KMS-11 (cell line): Measurements from ENCODE around the gene ABAT.

Source experiments
- H2AFZ ChIP-seq: fragments of 200-600 bp; sonication (generic); 2 replicates; pipeline ENCODE4 v1.6.1; 2016; ENCODE audit warnings: antibody characterized with exemption, mixed run types, low read depth
- H3K27ac ChIP-seq: fragments of 200-600 bp; sonication (generic); 2 replicates; pipeline ENCODE4 v1.6.1; 2016; ENCODE audit warnings: mild to moderate bottlenecking, mixed run types
- H3K27me3 ChIP-seq: fragments of 200-600 bp; sonication (generic); 2 replicates; pipeline ENCODE4 v1.6.1; 2017; ENCODE audit warnings: mild to moderate bottlenecking, low read depth, mixed run types, moderate library complexity; ENCODE audit not compliant: insufficient read depth
- H3K36me3 ChIP-seq: fragments of 200-600 bp; sonication (generic); 2 replicates; pipeline ENCODE4 v1.6.1; 2017; ENCODE audit warnings: mild to moderate bottlenecking, mixed run types; ENCODE audit not compliant: insufficient read depth
- H3K4me1 ChIP-seq: fragments of 200-600 bp; sonication (generic); 2 replicates; pipeline ENCODE4 v1.6.1; 2016; ENCODE audit warnings: mild to moderate bottlenecking, low read depth, mixed run types; ENCODE audit not compliant: poor library complexity, severe bottlenecking
- H3K4me2 ChIP-seq: fragments of 200-600 bp; sonication (generic); 2 replicates; pipeline ENCODE4 v1.7.0; 2016; ENCODE audit warnings: mild to moderate bottlenecking, mixed run types
- H3K4me3 ChIP-seq: fragments of 200-600 bp; sonication (generic); IDR thresholded peaks from 2 replicates; pipeline ENCODE4 v1.6.1; 2017; ENCODE audit warnings: low read depth, low read length, mixed read lengths; ENCODE audit not compliant: insufficient read depth
- H3K79me2 ChIP-seq: fragments of 200-600 bp; sonication (generic); 2 replicates; pipeline ENCODE4 v1.6.1; 2016; ENCODE audit warnings: low read depth, mixed run types; ENCODE audit not compliant: insufficient read depth
- H3K9ac ChIP-seq: fragments of 200-600 bp; sonication (generic); 2 replicates; pipeline ENCODE4 v1.6.1; 2016; ENCODE audit warnings: mild to moderate bottlenecking, mixed run types
- H4K20me1 ChIP-seq: fragments of 200-600 bp; sonication (generic); 2 replicates; pipeline ENCODE4 v1.6.1; 2016; ENCODE audit warnings: mild to moderate bottlenecking, mixed run types; ENCODE audit not compliant: insufficient read depth
- CTCF ChIP-seq: fragments of 200-600 bp; sonication (generic); conservative IDR thresholded peaks from 2 replicates; pipeline ENCODE4 v1.6.1; 2017; ENCODE audit warnings: low read depth, mild to moderate bottlenecking, antibody characterized with exemption, low read length, moderate library complexity, mixed read lengths

Gene ABAT

GRCh38 chr16:8831450-8831849, 157.0 kb downstream of the ABAT start:
- Histone ChIP-seq H2AFZ (no peak overlapping the region), H3K27ac (no peak overlapping the region), H4K20me1 (no peaks in the 10 kb centered on the region), H3K4me3 (no peak overlapping the region), H3K27me3 (no peaks in the 10 kb centered on the region), H3K79me2 (peaks cover 28% of the 10 kb centered on the region), H3K4me2 (no peak overlapping the region), H3K4me1 (no peaks in the 10 kb centered on the region), H3K9ac (no peak overlapping the region), H3K36me3 (peaks cover 10% of the 10 kb centered on the region; the same call in 1 of the 2 replicates)
- TF ChIP-seq CTCF, result no peak

GRCh38 chr16:8831871-8832716, 157.7 kb downstream of the ABAT start:
- H3K9ac ChIP-seq, result no peak overlapping the region
- no peak overlapping the region for H3K4me3 ChIP-seq
- no peak for TF ChIP-seq CTCF
- H3K79me2 ChIP-seq, result peaks cover 28% of the 10 kb centered on the region
- no peaks in the 10 kb centered on the region for H4K20me1 ChIP-seq
- H3K4me1 ChIP-seq, result no peaks in the 10 kb centered on the region
- H3K36me3 ChIP-seq, result peaks cover 10% of the 10 kb centered on the region; the same call in 1 of the 2 replicates
- no peak overlapping the region for H3K27ac ChIP-seq
- H3K27me3 ChIP-seq, result no peaks in the 10 kb centered on the region
- H2AFZ ChIP-seq, result no peak overlapping the region
- no peak overlapping the region for H3K4me2 ChIP-seq

- H3K4me3 ChIP-seq, result no peak overlapping the region
- peaks cover 34% of the 10 kb centered on the region for H3K79me2 ChIP-seq
- H3K4me1 ChIP-seq, result no peaks in the 10 kb centered on the region
- no peaks in the 10 kb centered on the region for H4K20me1 ChIP-seq
- H2AFZ ChIP-seq, result no peak overlapping the region
- no peaks in the 10 kb centered on the region for H3K27me3 ChIP-seq
- H3K36me3 ChIP-seq, result peaks cover 10% of the 10 kb centered on the region; the same call in 1 of the 2 replicates
- no peak overlapping the region for H3K9ac ChIP-seq
- H3K4me2 ChIP-seq, result no peak overlapping the region
- no peak overlapping the region for H3K27ac ChIP-seq
- no peak for TF ChIP-seq CTCF
Observed at GRCh38 chr16:8832717-8833105, 158.3 kb downstream of the ABAT start.
